Fibroblast of skin of scalp (primary cell): ENCODE data around the gene SNRNP35.
A peak's percentile ranks its signal among the peaks of the same experiment; 100 is the strongest.
"Not testable (repeated sequence)": the region's sequence is repeated elsewhere in the genome, so short reads cannot be mapped to it uniquely, and the experiment has no call there.

ENCODE experiments used
- DNase-seq: peaks from one replicate; pipeline ENCODE4 v3.0.0-alpha.2; 2013

The SNRNP35 gene

GRCh38 chr12:123449249-123449733 is 8.6 kb upstream of the SNRNP35 start:
- DNase-seq = no peak

- DNase-seq = no peak
These were observed 8.1 kb upstream of the SNRNP35 start for GRCh38 chr12:123449856-123450255.

DNA sequence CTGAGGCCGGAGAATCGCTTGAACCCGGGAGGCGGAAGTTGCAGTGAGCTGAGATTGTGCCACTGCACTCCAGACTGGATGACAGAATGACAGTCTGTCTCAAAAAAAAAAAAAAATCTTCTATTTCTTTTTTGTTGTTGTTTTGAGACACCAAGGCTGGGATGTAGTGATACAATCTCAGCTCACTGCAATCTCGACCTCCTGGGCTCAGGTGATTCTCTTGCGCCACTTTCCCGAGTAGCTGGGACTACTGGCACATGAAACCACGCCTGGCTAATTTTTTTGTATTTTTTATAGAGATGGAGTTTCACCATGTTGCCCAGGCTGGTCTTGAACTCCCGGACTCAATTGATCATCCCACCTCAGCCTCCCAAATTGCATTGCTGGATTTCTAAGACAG is 7.3 kb upstream of the SNRNP35 start:
- no peak for DNase-seq

- DNase-seq = not testable (repeated sequence)
These were observed 5.7 kb upstream of the SNRNP35 start for GRCh38 chr12:123452276-123452550.

- DNase-seq = no peak
These were observed 4.8 kb upstream of the SNRNP35 start for GRCh38 chr12:123453165-123453564.

DNA sequence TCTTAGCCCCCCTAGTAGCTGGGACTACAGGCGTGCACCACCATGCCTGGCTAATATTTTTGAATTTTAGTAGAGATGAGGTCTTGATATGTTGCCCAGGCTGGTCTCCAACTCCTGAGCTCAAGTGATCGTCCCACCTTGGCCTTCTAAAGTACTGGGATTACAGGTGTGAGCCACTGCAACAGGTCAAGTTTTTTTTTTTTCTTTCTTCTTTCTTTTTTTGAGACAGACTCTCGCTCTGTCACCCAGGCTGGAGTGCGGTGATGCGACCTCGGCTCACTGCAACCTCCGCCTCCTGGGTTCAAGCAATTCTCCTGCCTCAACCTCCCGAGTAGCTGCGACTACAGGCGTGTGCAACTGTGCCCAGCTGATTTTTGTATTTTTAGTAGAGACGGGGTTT is 5.2 kb downstream of the SNRNP35 start:
- not testable (repeated sequence) for DNase-seq

GRCh38 chr12:123465084-123465483 is 7.1 kb downstream of the SNRNP35 start:
- DNase-seq = no peak

- no peak for DNase-seq
These were observed 10.8 kb downstream of the SNRNP35 start for GRCh38 chr12:123468786-123469185.

DNA sequence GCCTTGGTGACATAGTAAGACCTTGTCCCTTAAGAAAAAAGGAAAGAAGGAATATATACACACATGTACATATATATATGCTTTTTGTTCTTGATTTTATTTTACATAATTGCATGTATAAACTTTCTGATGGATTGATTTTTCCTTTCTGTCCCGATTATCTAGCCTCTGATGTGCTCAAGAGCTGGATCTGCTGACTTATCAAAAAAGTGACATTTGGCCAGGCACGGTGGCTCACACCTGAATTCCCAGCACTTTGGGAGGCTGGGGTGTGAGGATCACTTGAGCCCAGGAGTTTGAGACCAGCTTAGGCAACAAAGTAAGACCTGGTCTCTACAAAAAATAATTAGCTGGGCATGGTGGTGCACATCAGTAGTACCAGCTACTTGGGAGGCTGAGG is 12.0 kb downstream of the SNRNP35 start:
- DNase-seq = no peak

DNA sequence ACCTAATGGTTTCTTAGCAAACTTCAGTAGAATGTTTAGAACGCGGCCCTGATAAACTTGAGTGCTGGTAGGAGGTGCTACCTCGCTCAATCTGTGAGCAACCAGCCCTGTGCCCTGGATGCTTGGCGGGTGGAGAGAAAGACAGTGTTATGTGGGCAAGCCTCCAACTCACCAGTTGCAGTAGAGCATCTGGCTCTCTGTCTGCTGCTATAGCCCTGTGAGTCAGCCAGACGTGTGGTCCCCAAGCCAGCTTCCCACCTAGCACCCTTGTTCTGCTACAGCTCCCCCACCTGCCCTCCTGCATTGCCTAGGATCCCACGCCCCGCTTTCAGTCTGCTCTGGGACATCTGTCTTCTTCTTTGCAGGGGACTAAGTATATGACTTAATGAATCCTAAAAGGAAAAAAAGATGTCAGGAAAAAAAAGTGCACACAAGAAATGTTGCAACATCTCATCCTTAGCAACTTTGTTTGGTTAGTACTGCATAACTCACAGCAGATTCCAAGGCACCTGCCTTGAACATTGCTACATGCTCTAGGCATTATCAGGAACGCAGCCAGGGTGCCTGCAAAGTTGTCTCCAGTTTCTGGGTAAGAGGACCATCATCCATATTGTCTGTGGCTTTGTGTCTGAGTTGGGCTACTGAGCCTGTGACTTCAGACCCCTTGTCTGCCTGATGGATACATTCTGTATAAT is 13.6 kb downstream of the SNRNP35 start:
- peak; percentile 19 for DNase-seq

DNA sequence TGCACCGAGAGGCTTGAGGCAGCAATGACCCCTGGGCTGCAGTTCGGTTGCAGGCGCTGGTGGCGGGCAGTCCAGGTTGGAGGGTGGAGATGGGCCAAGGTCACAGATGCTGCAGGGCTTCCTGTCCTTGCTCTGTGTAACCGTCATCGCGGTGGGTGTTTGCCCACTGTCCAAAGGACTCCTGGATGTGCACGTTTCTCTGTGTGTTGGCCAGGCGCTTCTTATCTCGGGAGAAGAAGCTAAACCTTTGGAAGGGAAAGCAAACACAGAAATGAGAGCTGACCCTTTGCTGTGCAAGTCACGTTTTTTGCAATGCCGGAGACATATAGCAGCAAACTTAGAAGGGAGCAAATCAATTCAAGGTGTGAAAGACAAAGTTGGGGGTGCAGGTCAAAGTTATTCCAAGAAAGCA is 14.5 kb downstream of the SNRNP35 start:
- no peak for DNase-seq

DNA sequence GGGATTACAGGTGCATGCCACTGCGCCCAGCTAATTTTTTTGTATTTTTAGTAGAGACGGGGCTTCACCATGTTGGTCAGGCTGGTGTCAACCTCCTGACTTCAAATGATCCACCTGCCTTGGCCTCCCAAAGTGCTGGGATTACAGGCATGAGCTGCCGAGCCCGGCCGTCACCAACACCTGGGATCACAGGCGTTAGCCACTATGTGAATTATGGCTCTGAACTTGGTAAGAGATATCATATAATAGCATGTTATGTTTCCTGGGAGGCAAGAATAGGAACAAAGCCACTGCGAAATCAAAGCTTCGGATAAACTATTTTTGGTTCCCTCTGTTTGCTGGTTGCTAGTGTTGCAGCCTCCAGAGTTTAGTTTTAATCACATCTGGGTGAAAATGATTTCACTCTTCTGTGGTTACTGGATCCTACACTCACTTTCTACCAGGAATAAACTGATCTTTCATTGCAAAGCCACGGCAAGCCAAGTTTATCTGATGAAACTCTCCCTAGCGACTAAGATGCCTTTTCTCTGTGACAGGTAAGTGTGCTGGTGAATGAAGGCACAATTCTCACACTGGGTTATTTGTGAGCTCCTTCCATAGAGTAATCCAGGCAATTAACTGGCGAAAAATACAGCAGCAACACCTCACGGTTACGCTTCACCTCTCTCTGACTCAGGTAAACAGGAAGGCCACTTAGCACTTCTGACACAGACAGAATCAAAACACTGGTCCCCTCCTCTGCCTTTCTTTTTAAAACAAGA is 16.7 kb downstream of the SNRNP35 start:
- DNase-seq = no peak

GRCh38 chr12:123475246-123475703 is 17.3 kb downstream of the SNRNP35 start:
- no peak for DNase-seq

DNA sequence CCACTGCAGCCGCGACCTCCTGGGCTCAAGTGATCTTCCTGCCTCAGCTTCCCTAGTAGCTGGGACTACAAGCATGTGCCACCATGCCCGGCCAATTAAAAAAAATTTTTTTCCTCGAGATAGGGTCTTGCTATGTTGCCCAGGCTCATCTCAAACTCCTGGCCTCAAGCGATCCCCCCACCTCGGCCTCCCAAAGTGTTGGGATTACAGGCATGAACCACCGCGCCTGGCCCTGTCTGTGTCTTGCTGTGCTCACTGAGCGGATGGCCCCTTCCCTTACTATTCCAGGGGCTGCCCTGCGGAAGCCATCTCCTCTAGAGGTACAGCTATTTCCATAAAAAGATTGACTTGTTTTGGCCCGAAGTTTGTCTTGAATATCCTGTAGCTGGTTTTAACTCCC is 20.1 kb downstream of the SNRNP35 start:
- DNase-seq = no peak

GRCh38 chr12:123478762-123479161 is 20.8 kb downstream of the SNRNP35 start:
- DNase-seq = peak; percentile 20

- no peak for DNase-seq
These were observed 21.7 kb downstream of the SNRNP35 start for GRCh38 chr12:123479442-123480180.

GRCh38 chr12:123481251-123481650 is 23.3 kb downstream of the SNRNP35 start:
- not testable (repeated sequence) for DNase-seq

DNA sequence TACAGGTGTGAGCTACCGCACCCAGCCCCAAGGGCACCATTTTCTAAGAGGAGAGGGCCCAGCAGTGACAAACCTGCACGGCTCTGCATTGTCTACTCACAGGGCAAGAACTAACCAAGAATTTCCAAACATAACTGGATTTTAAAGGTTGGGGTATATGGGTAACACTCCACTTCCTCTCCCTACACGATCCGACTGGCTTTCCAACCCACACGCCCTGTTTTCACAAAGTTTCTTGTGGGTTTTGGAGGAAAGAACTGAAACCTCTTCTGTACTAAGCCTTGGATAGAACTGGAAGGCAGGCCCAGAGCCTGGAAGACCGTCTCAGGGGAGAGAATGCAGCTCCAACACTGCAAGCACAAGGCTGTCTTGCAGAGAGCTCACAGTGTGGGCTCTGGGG is 24.9 kb downstream of the SNRNP35 start:
- DNase-seq = no peak

DNA sequence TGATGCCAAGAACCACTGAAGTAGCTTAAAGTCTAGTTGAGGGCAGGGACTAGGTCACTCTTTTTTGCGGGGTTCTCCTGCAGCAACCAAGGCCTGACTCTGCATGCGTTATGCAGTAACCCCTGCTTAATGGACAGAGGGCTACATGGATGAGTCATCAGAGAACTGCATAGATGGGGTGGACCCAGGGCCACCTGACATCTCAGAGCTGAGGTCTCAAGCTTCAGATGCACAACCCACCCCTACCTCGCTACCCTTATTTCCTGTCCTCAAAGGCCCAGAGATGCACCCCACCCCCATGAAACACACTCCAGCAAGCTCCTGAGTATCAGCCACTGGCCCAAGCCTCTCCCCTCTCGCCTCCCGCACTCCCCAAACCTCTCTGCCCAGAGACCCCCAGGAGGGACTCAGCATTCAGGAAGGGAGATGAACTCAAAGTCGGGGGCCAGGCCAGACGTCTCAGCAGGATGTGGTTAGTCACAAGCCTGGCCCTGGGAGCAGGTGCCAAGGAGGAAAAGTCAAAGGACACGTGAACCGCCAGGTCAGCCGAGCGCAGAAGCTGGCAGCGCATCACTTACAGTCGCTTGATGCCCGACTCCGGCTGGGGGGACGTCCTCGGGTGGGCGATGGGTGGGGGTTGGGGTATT is 25.8 kb downstream of the SNRNP35 start:
- DNase-seq = no peak

DNA sequence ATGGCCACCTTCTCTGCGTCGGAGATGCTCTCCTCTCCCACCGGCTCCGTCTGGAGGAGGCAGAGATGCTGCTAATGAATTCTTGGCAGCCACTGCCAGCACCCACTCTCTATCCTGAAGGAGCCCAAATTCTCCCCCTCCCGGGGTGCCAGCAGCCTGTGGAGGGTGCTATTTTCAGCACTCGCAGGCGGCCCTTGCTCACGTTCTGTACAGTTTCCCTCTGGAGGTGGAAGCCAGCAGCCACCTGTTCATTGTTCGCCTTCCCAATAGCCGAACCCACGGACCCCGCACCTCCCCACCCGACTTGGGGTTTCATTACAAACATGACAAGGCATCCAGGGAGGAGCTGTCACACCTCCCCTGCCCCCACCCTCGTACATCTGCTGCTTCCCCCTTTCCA is 27.8 kb downstream of the SNRNP35 start:
- DNase-seq = no peak

GRCh38 chr12:123487428-123487827 is 29.5 kb downstream of the SNRNP35 start:
- DNase-seq = no peak

DNA sequence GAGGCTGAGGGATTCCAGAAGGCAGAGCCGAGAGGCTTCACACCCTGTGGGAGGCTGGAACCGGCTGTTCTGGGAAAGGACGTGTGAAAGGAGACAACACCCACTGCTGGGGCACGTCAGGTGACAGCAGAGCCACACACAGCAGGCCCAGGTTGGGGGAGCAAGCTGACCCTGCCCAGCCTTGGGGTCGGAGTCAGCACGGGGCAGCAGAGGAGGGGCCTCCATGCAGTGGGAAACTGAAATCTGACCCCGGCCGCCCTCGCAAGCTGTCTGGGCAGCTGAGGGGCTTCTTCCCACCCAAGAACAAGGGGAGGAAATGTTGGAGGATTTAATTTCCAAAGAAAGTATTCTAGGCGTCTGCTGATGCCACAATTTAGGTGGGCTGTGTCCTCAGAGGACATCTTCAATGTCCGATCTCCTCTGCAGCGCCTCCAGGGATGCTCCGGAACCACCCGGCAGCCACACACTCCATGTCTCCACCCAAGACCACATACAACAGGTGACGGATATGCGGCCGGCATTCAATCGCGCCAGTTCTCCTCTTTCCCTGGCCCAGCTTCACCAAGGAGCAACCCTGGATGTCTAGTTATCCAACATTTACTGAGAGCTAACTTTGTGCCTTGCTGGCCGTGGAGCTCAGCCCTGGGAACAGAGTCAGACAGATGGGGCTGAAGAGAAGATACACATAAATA is 30.7 kb downstream of the SNRNP35 start:
- DNase-seq = no peak
